GM10248 (cell line): ENCODE results near the gene ARL6.

ENCODE experiments used
- CTCF ChIA-PET: fragments of 300-600 bp; sonication (Branson Sonifier 250); formaldehyde crosslinking; extraction: SDS; loops from one replicate; lab custom pipeline; 2021; ENCODE audit warnings: antibody characterized with exemption; lab: Yijun Ruan, JAX
- POLR2A ChIA-PET: fragments of 350-650 bp; sonication (Branson Sonifier 250); formaldehyde crosslinking; extraction: SDS; loops from one replicate; lab custom pipeline; 2020; ENCODE audit warnings: antibody characterized with exemption; lab: Yijun Ruan, JAX
- DNase-seq: peaks from one replicate; pipeline ENCODE4 v3.0.0; 2012; ENCODE audit errors: extremely low spot score
- CTCF ChIP-seq: IDR thresholded peaks from 2 replicates; pipeline ENCODE4 v1.5.1; 2012; ENCODE audit warnings: mild to moderate bottlenecking, low read depth; ENCODE audit errors: extremely low read depth, missing control alignments, control extremely low read depth

ARL6 gene

GRCh38 chr3:97835761-97836160 is 71.2 kb downstream of the ARL6 start:
- TF ChIP-seq CTCF, result no peak
- DNase-seq, result no peak
- ChIA-PET POLR2A (no interaction called here), CTCF (no interaction called here)

- DNase-seq, result no peak
- ChIA-PET POLR2A (no interaction called here), CTCF (interaction anchor here (1.2 to 1.7 kb wide), 5 partner anchors 11 to 184 kb away, joined by 3 to 5 read pairs (median 3); no protein-coding TSS in a partner anchor)
- TF ChIP-seq CTCF, result no peak
Measured at GRCh38 chr3:97838393-97838792, 73.8 kb downstream of the ARL6 start.

- CTCF ChIA-PET, result interaction anchor here (1.1 to 2.2 kb wide), 3 partner anchors 18 to 199 kb away, joined by 3 to 6 read pairs (median 3); partner anchors contain the start of gene CRYBG3
- no peak for TF ChIP-seq CTCF
- POLR2A ChIA-PET, result no interaction called here
- no peak for DNase-seq
Measured at GRCh38 chr3:97839944-97840343, 75.4 kb downstream of the ARL6 start.

GRCh38 chr3:97841304-97841703 is 76.7 kb downstream of the ARL6 start:
- no peak for DNase-seq
- POLR2A ChIA-PET, result no interaction called here

GRCh38 chr3:97841956-97842355 is 77.4 kb downstream of the ARL6 start:
- no peak for DNase-seq
- CTCF ChIA-PET, result interaction anchor here (2.2 kb wide), 1 partner anchor 20 kb away, joined by 6 read pairs; the partner anchor contains the start of gene CRYBG3
- TF ChIP-seq CTCF, result no peak
- POLR2A ChIA-PET, result no interaction called here

More at GRCh38 chr3:97841304-97841703, 76.7 kb downstream of the ARL6 start:
- TF ChIP-seq CTCF, result no peak
- CTCF ChIA-PET, result interaction anchor here (2.2 kb wide), 1 partner anchor 19 kb away, joined by 6 read pairs; the partner anchor contains the start of gene CRYBG3

- CTCF ChIA-PET, result no interaction called here
- TF ChIP-seq CTCF, result no peak
- POLR2A ChIA-PET, result no interaction called here
- DNase-seq, result no peak
Measured at GRCh38 chr3:97848779-97849178, 84.2 kb downstream of the ARL6 start.
